Effector memory CD4-positive, alpha-beta T cell (primary cell): ENCODE measurements around the gene CFL1.

Source experiments
- DNase-seq, 3 donors: peaks; one replicate each; pipeline ENCODE4 v3.0.0-alpha.2; 2020
- H3K27ac ChIP-seq: 2 replicates; pipeline ENCODE4 v1.7.0; 2013; ENCODE audit warnings: mild to moderate bottlenecking, low read length, moderate library complexity; ENCODE audit not compliant: insufficient read depth, poor library complexity, severe bottlenecking
- H3K27me3 ChIP-seq: replicated peaks from 2 replicates; pipeline ENCODE4 v1.7.0; 2013; ENCODE audit warnings: mild to moderate bottlenecking, low read length; ENCODE audit not compliant: insufficient read depth, control insufficient read depth, poor library complexity, severe bottlenecking
- H3K36me3 ChIP-seq: 2 replicates; pipeline ENCODE4 v1.7.0; 2013; ENCODE audit warnings: mild to moderate bottlenecking, low read length, moderate library complexity; ENCODE audit not compliant: control insufficient read depth, insufficient read depth
- H3K4me1 ChIP-seq: 2 replicates; pipeline ENCODE4 v1.7.0; 2013; ENCODE audit warnings: low read length, mild to moderate bottlenecking; ENCODE audit not compliant: control insufficient read depth, insufficient read depth, poor library complexity, severe bottlenecking
- H3K4me3 ChIP-seq: 2 replicates; pipeline ENCODE4 v1.7.0; 2013; ENCODE audit warnings: low read length, low read depth, mild to moderate bottlenecking; ENCODE audit not compliant: insufficient read depth, poor library complexity, severe bottlenecking
- H3K9me3 ChIP-seq: 2 replicates; pipeline ENCODE4 v1.7.0; 2013; ENCODE audit warnings: mild to moderate bottlenecking, low read length, moderate library complexity; ENCODE audit not compliant: control insufficient read depth

Gene CFL1

GRCh38 chr11:65856689-65857499 is 1.1 kb downstream of the CFL1 start:
- peaks cover 46% of the 10 kb centered on the region for H3K4me1 ChIP-seq
- peak overlapping the region; percentile 71 for H3K27ac ChIP-seq
- peak overlapping the region; percentile 96 for H3K4me3 ChIP-seq
- H3K27me3 ChIP-seq: no peaks in the 10 kb centered on the region
- peaks cover 43% of the 10 kb centered on the region for H3K36me3 ChIP-seq
- no peaks in the 10 kb centered on the region for H3K9me3 ChIP-seq
- DNase-seq: peak; percentile 73 to 83 (median 75)

- Histone ChIP-seq H3K27me3 (no peaks in the 10 kb centered on the region), H3K9me3 (no peaks in the 10 kb centered on the region), H3K4me3 (peak overlapping the region; percentile 96), H3K4me1 (peaks cover 37% of the 10 kb centered on the region), H3K27ac (no peak overlapping the region), H3K36me3 (peaks cover 52% of the 10 kb centered on the region)
- no peak for DNase-seq
Observed at GRCh38 chr11:65855927-65856363, 2.0 kb downstream of the CFL1 start.

- no peak overlapping the region for H3K27ac ChIP-seq
- no peak for DNase-seq
- no peaks in the 10 kb centered on the region for H3K9me3 ChIP-seq
- peaks cover 36% of the 10 kb centered on the region for H3K4me1 ChIP-seq
- H3K27me3 ChIP-seq: no peaks in the 10 kb centered on the region
- H3K36me3 ChIP-seq: peaks cover 57% of the 10 kb centered on the region
- no peak overlapping the region for H3K4me3 ChIP-seq
Observed at GRCh38 chr11:65854852-65855837, 2.8 kb downstream of the CFL1 start.

- DNase-seq: no peak
- Histone ChIP-seq H3K27ac (peak overlapping the region; percentile 27), H3K27me3 (no peaks in the 10 kb centered on the region), H3K36me3 (peaks cover 57% of the 10 kb centered on the region), H3K9me3 (no peaks in the 10 kb centered on the region), H3K4me1 (peaks cover 28% of the 10 kb centered on the region), H3K4me3 (no peak overlapping the region)
Observed at GRCh38 chr11:65854161-65854592, 3.8 kb downstream of the CFL1 start.

- no peak for DNase-seq
- Histone ChIP-seq H3K9me3 (no peaks in the 10 kb centered on the region), H3K36me3 (peaks cover 57% of the 10 kb centered on the region), H3K4me3 (no peak overlapping the region), H3K27ac (peak overlapping the region; percentile 27), H3K27me3 (no peaks in the 10 kb centered on the region), H3K4me1 (peaks cover 21% of the 10 kb centered on the region)
Observed at GRCh38 chr11:65853246-65853979, 4.6 kb downstream of the CFL1 start.

GRCh38 chr11:65852508-65853245 is 5.3 kb downstream of the CFL1 start:
- H3K4me1 ChIP-seq: peaks cover 20% of the 10 kb centered on the region
- no peaks in the 10 kb centered on the region for H3K27me3 ChIP-seq
- no peaks in the 10 kb centered on the region for H3K9me3 ChIP-seq
- DNase-seq: no peak
- no peak overlapping the region for H3K27ac ChIP-seq
- no peak overlapping the region for H3K4me3 ChIP-seq
- peaks cover 57% of the 10 kb centered on the region for H3K36me3 ChIP-seq

GRCh38 chr11:65851811-65852507 is 6.0 kb downstream of the CFL1 start:
- Histone ChIP-seq H3K4me1 (peaks cover 20% of the 10 kb centered on the region), H3K27ac (no peak overlapping the region), H3K36me3 (peaks cover 57% of the 10 kb centered on the region), H3K27me3 (no peaks in the 10 kb centered on the region), H3K4me3 (no peak overlapping the region), H3K9me3 (no peaks in the 10 kb centered on the region)
- no peak for DNase-seq

GRCh38 chr11:65851083-65851579 is 6.8 kb downstream of the CFL1 start:
- Histone ChIP-seq H3K36me3 (peaks cover 57% of the 10 kb centered on the region), H3K27ac (no peak overlapping the region), H3K9me3 (no peaks in the 10 kb centered on the region), H3K27me3 (no peaks in the 10 kb centered on the region), H3K4me1 (peaks cover 12% of the 10 kb centered on the region), H3K4me3 (no peak overlapping the region)
- no peak for DNase-seq
